ENCODE data around the gene STAT4.

The STAT4 gene

GRCh38 chr2:191144217-191144616 is 6.6 kb downstream of the STAT4 start:
- DNase-seq (ENCODE audit: low spot score): no peak

- no peak for DNase-seq (ENCODE audit: low spot score)
Measured at GRCh38 chr2:191143791-191144190, 7.0 kb downstream of the STAT4 start.

- DNase-seq (ENCODE audit: low spot score): no peak
Measured at GRCh38 chr2:191128911-191129304, 21.9 kb downstream of the STAT4 start.

GRCh38 chr2:191128172-191128910 is 22.5 kb downstream of the STAT4 start:
- DNase-seq (ENCODE audit: low spot score): no peak

- DNase-seq (ENCODE audit: low spot score): no peak
Measured at GRCh38 chr2:191127235-191127634, 23.6 kb downstream of the STAT4 start.

GRCh38 chr2:191126386-191127085 is 24.3 kb downstream of the STAT4 start:
- no peak for DNase-seq (ENCODE audit: low spot score)

- DNase-seq (ENCODE audit: low spot score): no peak
Measured at GRCh38 chr2:191125646-191126045, 25.1 kb downstream of the STAT4 start.

GRCh38 chr2:191122638-191123294 is 28.0 kb downstream of the STAT4 start:
- DNase-seq (ENCODE audit: low spot score): no peak

GRCh38 chr2:191117341-191117740 is 33.5 kb downstream of the STAT4 start:
- DNase-seq (ENCODE audit: low spot score): no peak

- DNase-seq (ENCODE audit: low spot score): no peak
Measured at GRCh38 chr2:191115804-191116203, 35.0 kb downstream of the STAT4 start.

- DNase-seq (ENCODE audit: low spot score): no peak
Measured at GRCh38 chr2:191115391-191115790, 35.4 kb downstream of the STAT4 start.

- DNase-seq (ENCODE audit: low spot score): no peak
Measured at GRCh38 chr2:191114403-191114886, 36.3 kb downstream of the STAT4 start.

- no peak for DNase-seq (ENCODE audit: low spot score)
Measured at GRCh38 chr2:191113761-191114160, 37.0 kb downstream of the STAT4 start.

GRCh38 chr2:191112448-191112901 is 38.3 kb downstream of the STAT4 start:
- DNase-seq (ENCODE audit: low spot score): no peak

GRCh38 chr2:191109888-191110287 is 40.9 kb downstream of the STAT4 start:
- no peak for DNase-seq (ENCODE audit: low spot score)

GRCh38 chr2:191108331-191108730 is 42.5 kb downstream of the STAT4 start:
- no peak for DNase-seq (ENCODE audit: low spot score)

- DNase-seq (ENCODE audit: low spot score): no peak
Measured at GRCh38 chr2:191105082-191105481, 45.7 kb downstream of the STAT4 start.

GRCh38 chr2:191103774-191104173 is 47.0 kb downstream of the STAT4 start:
- no peak for DNase-seq (ENCODE audit: low spot score)

- DNase-seq (ENCODE audit: low spot score): no peak
Measured at GRCh38 chr2:191100216-191100615, 50.6 kb downstream of the STAT4 start.

GRCh38 chr2:191087311-191087710 is 63.5 kb downstream of the STAT4 start:
- DNase-seq (ENCODE audit: low spot score): no peak

- no peak for DNase-seq (ENCODE audit: low spot score)
Measured at GRCh38 chr2:191086706-191087105, 64.1 kb downstream of the STAT4 start.

- DNase-seq (ENCODE audit: low spot score): no peak
Measured at GRCh38 chr2:191083540-191083939, 67.3 kb downstream of the STAT4 start.

GRCh38 chr2:191082321-191082720 is 68.5 kb downstream of the STAT4 start:
- no peak for DNase-seq (ENCODE audit: low spot score)
